A673 (cell line): ENCODE results near the gene CPNE1.

Source experiments
- CTCF ChIP-seq: fragments of 300-800, 200-600 bp; sonication (generic); conservative IDR thresholded peaks from 2 replicates; pipeline ENCODE4 v1.5.1; 2017; ENCODE audit warnings: low read depth, mild to moderate bottlenecking, antibody characterized with exemption, low read length, moderate library complexity, mixed read lengths
- EZH2 ChIP-seq: fragments of 200-600 bp; sonication (generic); IDR thresholded peaks from 2 replicates; pipeline ENCODE4 v1.6.1; 2017; ENCODE audit warnings: borderline replicate concordance, low read depth, mild to moderate bottlenecking, mixed read lengths, antibody characterized with exemption, low read length; ENCODE audit not compliant: poor library complexity, severe bottlenecking

GRCh38 chr20:35606127-35606526, 58.6 kb downstream of the CPNE1 start:
- TF ChIP-seq EZH2 (no peak), CTCF (no peak)
